ENCODE results near the gene KIF1C. TPM values are rescaled to one million over a fixed set of nuclear protein-coding genes. Genes with fewer than 3 reads are reported as not detected.

KIF1C gene

Small RNAs within 50 kb of the gene (small RNA-seq; reads per million reads assigned to genes)
- gene MIR6864 (ENCODE audit: insufficient read depth): not detected
- not detected for gene MIR6865 (ENCODE audit: insufficient read depth)
